Glutamatergic neuron (in vitro differentiated cells): ENCODE measurements around the gene ELOVL2. TPM values are rescaled to one million over a fixed set of nuclear protein-coding genes. Genes with fewer than 3 reads are reported as not detected.
"Not testable (repeated sequence)": the region's sequence is repeated elsewhere in the genome, so short reads cannot be mapped to it uniquely, and the experiment has no call there.

Experiments used
- DNase-seq: peaks from one replicate; pipeline ENCODE4 v3.0.0; 2022
- H3K27ac Mint-ChIP-seq: one replicate; pipeline ENCODE4 v1.8.0; 2020; ENCODE audit warnings: mild to moderate bottlenecking, mixed read lengths, inconsistent platforms; ENCODE audit not compliant: unreplicated experiment
- H3K27me3 Mint-ChIP-seq: one replicate; pipeline ENCODE4 v1.8.0; 2020; ENCODE audit warnings: mild to moderate bottlenecking, moderate library complexity, mixed read lengths, inconsistent platforms; ENCODE audit not compliant: unreplicated experiment
- H3K36me3 Mint-ChIP-seq: one replicate; pipeline ENCODE4 v1.8.0; 2020; ENCODE audit warnings: mild to moderate bottlenecking, mixed read lengths, inconsistent platforms; ENCODE audit not compliant: unreplicated experiment
- H3K4me1 Mint-ChIP-seq: one replicate; pipeline ENCODE4 v1.8.0; 2020; ENCODE audit warnings: mild to moderate bottlenecking, low read depth, mixed read lengths, inconsistent platforms; ENCODE audit not compliant: unreplicated experiment
- H3K4me3 Mint-ChIP-seq: one replicate; pipeline ENCODE4 v1.8.0; 2020; ENCODE audit warnings: mild to moderate bottlenecking, mixed read lengths, inconsistent platforms; ENCODE audit not compliant: unreplicated experiment
- H3K9me3 Mint-ChIP-seq: one replicate; pipeline ENCODE4 v1.8.0; 2020; ENCODE audit warnings: mild to moderate bottlenecking, moderate library complexity, mixed read lengths, inconsistent platforms; ENCODE audit not compliant: unreplicated experiment
- total RNA-seq: library from RNA; stranded (reverse); fragmentation: NEBNext Ultra II Directional; extraction: Animal tissue kit (Norgen Biotek cat#: 25700); gene quantifications from one replicate; pipeline ENCODE4 v1.2.1, GENCODE V29; 2021; ENCODE audit not compliant: unreplicated experiment
- TF ChIP-seq, protein P1 (sequence below): fragments of 200-600 bp; sonication (generic); IDR thresholded peaks from one replicate; pipeline ENCODE4 v1.5.0; 2021; ENCODE audit not compliant: partially characterized antibody, unreplicated experiment

Gene ELOVL2
- total RNA-seq, 1 donor from 2014 or later = 10.6 TPM

DNA sequence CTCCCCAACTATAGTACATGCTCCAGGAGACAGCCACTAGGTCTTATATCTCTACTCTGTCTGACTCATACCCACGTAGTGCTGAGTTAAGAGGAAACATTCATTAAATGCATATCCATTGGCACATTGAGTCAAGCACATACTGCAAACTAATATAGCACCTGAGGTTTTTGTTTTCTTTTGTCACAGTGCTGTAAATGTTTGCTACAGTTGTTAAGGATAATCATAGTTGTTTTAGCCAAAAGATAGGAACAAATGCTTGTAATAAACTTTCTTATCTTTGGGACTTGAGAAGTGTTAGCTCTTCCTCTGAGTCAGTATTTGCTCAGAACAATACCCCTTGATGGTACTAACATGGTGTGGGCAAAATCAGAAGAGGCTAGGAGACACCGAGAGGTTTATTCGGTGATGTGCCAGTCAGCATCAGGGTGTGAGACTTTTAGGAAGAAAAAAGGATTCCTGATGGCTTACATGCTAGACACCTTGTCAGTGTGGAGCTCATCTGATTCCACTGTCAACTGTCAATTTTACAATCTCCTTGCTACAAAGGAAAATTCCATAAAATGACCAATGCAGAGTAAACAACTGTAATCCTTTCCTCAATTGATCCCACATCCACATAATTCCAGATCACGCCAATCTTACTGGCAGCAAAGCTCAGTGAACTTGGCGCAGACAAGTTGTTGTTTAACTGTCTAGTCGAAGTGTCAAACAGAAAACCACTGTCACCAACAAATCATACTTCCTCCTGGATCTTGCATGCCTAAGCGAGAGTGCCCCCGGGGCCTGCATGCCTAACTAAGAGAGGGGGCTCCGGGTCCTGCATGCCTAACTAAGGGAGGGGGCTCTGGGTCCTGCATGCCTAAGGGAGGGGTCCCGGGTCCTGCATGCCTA lies 36.1 kb downstream of the ELOVL2 start:
- Mint-ChIP-seq H3K9me3 (no peaks in the 10 kb centered on the region), H3K4me1 (peaks cover 2% of the 10 kb centered on the region), H3K36me3 (no peaks in the 10 kb centered on the region), H3K27me3 (peaks cover 4% of the 10 kb centered on the region), H3K27ac (no peak overlapping the region), H3K4me3 (no peak overlapping the region)
- DNase-seq = no peak
- TF ChIP-seq, protein P1, sequence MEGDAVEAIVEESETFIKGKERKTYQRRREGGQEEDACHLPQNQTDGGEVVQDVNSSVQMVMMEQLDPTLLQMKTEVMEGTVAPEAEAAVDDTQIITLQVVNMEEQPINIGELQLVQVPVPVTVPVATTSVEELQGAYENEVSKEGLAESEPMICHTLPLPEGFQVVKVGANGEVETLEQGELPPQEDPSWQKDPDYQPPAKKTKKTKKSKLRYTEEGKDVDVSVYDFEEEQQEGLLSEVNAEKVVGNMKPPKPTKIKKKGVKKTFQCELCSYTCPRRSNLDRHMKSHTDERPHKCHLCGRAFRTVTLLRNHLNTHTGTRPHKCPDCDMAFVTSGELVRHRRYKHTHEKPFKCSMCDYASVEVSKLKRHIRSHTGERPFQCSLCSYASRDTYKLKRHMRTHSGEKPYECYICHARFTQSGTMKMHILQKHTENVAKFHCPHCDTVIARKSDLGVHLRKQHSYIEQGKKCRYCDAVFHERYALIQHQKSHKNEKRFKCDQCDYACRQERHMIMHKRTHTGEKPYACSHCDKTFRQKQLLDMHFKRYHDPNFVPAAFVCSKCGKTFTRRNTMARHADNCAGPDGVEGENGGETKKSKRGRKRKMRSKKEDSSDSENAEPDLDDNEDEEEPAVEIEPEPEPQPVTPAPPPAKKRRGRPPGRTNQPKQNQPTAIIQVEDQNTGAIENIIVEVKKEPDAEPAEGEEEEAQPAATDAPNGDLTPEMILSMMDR = no peak

DNA sequence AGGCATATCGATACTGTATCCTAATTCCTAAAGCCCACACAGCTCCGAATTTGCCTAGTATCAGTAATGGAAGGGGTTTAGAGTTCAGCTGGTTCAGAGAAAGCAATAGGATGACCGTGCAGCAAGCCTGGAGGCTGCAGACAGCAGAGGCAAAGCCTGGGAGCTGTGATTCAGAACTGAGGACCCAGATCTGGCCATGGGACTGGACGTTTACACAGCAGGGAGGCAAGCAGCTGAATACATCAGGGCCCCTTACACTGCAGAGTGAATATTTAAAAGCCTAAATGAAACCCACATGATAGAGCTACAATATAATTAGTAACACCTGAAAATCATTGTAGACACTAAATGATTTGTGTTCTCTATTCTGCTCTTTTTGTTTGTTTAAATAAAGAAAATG lies 38.0 kb downstream of the ELOVL2 start:
- Mint-ChIP-seq H3K27ac (no peak overlapping the region), H3K36me3 (no peaks in the 10 kb centered on the region), H3K4me3 (no peak overlapping the region), H3K27me3 (peaks cover 2% of the 10 kb centered on the region), H3K4me1 (no peaks in the 10 kb centered on the region), H3K9me3 (no peaks in the 10 kb centered on the region)
- DNase-seq = no peak
- TF ChIP-seq, protein P1 = no peak

DNA sequence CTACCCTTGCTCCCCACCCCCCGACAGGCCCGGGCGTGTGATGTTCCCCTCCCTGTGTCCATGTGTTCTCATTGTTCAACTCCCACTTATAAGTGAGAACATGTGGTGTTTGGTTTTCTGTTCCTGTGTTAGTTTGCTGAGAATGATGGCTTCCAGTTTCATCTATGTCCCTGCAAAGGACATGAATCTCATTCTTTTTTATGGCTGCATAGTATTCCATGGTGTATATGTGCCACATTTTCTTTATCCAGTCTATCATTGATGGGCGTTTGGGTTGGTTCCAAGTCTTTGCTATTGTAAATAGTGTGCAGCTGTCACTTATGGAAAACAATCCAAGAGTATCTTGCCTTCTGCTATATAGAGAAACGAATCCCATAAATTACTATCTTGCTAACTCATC lies 40.8 kb downstream of the ELOVL2 start:
- not testable (repeated sequence) for H3K4me1 Mint-ChIP-seq, H3K27ac Mint-ChIP-seq, H3K4me3 Mint-ChIP-seq, H3K36me3 Mint-ChIP-seq, DNase-seq, H3K9me3 Mint-ChIP-seq, H3K27me3 Mint-ChIP-seq

DNA sequence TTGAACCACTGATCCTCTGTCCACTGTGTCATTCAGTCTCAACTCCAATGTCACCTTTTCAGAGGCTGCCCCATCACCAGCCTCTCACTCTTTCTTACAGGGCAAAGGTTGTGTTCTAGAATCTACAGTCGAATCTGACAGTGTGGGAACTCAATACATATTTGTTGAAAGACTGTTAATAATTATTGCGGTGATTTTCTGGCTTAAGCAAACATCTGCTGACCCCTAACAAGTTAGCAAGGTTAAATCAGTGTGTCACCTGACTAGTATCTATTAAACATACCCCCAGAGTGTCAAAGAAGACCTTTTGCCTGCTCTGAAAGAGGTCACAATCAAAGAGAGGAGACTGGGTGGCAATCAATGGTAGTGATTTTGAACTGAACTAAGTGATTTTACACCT lies 41.9 kb downstream of the ELOVL2 start:
- no peaks in the 10 kb centered on the region for H3K36me3 Mint-ChIP-seq
- H3K4me1 Mint-ChIP-seq = peaks cover 3% of the 10 kb centered on the region
- TF ChIP-seq, protein P1 = no peak
- no peaks in the 10 kb centered on the region for H3K27me3 Mint-ChIP-seq
- H3K4me3 Mint-ChIP-seq = no peak overlapping the region
- DNase-seq = no peak
- no peaks in the 10 kb centered on the region for H3K9me3 Mint-ChIP-seq
- H3K27ac Mint-ChIP-seq = no peak overlapping the region

DNA sequence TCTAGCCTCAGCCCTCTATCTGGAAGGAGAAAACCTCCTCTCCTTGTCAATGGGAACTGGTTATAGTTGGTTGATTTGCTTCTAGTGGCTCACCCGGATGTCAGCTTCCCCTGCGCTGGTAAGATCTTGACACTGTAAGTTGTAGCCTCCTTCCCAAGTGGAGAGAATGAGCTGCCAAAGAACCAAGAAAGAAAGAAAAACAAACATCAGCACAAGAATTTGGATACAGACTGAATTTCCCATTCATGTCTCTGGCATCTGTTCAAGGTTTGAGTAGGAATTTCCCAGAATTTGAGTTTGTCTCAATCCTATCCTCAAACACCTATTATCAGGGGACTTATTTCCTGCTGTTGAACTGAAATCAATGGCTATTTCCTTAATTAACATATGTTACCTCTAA lies 44.1 kb downstream of the ELOVL2 start:
- TF ChIP-seq, protein P1 = no peak
- no peaks in the 10 kb centered on the region for H3K27me3 Mint-ChIP-seq
- DNase-seq = no peak
- no peak overlapping the region for H3K4me3 Mint-ChIP-seq
- no peak overlapping the region for H3K27ac Mint-ChIP-seq
- H3K4me1 Mint-ChIP-seq = peaks cover 8% of the 10 kb centered on the region
- H3K36me3 Mint-ChIP-seq = no peaks in the 10 kb centered on the region
- no peaks in the 10 kb centered on the region for H3K9me3 Mint-ChIP-seq
